ENCODE measurements around the gene TTN.

DNA sequence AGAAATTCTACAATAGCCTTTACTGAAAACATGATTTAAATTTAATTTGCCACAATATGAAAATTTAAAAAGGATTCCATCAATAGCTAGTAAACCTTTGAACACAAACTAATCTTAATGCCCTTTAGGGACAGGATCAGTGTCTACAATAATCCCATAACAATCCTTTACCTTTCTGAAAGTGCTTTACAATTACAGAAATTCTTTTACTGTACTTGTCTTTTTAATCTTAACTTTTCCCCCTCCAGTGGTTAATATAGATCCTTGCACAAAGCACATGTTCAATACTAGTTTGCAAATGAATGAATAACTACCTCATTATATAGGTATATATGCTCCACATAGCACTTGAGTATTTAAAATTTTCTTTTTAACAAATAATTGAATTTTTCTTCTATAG lies 204.3 kb downstream of the TTN start:
- TF ChIP-seq, protein P1, sequence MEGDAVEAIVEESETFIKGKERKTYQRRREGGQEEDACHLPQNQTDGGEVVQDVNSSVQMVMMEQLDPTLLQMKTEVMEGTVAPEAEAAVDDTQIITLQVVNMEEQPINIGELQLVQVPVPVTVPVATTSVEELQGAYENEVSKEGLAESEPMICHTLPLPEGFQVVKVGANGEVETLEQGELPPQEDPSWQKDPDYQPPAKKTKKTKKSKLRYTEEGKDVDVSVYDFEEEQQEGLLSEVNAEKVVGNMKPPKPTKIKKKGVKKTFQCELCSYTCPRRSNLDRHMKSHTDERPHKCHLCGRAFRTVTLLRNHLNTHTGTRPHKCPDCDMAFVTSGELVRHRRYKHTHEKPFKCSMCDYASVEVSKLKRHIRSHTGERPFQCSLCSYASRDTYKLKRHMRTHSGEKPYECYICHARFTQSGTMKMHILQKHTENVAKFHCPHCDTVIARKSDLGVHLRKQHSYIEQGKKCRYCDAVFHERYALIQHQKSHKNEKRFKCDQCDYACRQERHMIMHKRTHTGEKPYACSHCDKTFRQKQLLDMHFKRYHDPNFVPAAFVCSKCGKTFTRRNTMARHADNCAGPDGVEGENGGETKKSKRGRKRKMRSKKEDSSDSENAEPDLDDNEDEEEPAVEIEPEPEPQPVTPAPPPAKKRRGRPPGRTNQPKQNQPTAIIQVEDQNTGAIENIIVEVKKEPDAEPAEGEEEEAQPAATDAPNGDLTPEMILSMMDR (conservative IDR thresholded peaks at IDR 0.05; ENCODE audit: low read length), result no peak
- no peak for TF ChIP-seq EZH2phosphoT487 (IDR thresholded peaks at IDR 0.05; ENCODE audit: borderline replicate concordance)
